HL-60 (cell line): ENCODE results near the gene C16orf95.

Experiments
- POLR2AphosphoS5 ChIP-seq: IDR thresholded peaks from 2 replicates; pipeline ENCODE4 v1.6.1; 2012; ENCODE audit warnings: low read depth
- TF ChIP-seq, protein P1 (sequence below): IDR thresholded peaks from one replicate; pipeline ENCODE4 v1.5.1; 2011; ENCODE audit warnings: low read length, control low read depth, inconsistent platforms; ENCODE audit not compliant: insufficient read depth

DNA sequence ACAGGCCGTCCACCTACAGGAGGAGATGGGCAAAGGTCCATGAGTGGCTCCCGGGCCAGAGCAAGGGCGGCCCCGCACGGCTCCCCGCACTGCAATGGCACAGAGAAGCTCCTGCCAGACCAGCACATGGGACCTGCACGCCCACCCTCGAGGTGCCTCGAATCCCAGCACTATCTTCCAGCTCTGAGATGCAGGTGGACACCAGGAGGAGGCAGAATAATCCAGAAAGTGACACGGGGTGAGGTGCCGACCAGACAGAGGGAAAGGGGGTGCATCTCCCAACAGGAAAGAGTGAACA, 26.5 kb upstream of the C16orf95 start:
- TF ChIP-seq, protein P1, sequence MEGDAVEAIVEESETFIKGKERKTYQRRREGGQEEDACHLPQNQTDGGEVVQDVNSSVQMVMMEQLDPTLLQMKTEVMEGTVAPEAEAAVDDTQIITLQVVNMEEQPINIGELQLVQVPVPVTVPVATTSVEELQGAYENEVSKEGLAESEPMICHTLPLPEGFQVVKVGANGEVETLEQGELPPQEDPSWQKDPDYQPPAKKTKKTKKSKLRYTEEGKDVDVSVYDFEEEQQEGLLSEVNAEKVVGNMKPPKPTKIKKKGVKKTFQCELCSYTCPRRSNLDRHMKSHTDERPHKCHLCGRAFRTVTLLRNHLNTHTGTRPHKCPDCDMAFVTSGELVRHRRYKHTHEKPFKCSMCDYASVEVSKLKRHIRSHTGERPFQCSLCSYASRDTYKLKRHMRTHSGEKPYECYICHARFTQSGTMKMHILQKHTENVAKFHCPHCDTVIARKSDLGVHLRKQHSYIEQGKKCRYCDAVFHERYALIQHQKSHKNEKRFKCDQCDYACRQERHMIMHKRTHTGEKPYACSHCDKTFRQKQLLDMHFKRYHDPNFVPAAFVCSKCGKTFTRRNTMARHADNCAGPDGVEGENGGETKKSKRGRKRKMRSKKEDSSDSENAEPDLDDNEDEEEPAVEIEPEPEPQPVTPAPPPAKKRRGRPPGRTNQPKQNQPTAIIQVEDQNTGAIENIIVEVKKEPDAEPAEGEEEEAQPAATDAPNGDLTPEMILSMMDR, result no peak
- TF ChIP-seq POLR2AphosphoS5, result no peak
